T-helper 22 cell (primary cell): ENCODE data around the gene CD320.
"Not testable (repeated sequence)": the region's sequence is repeated elsewhere in the genome, so short reads cannot be mapped to it uniquely, and the experiment has no call there.

Experiments
- DNase-seq: peaks from one replicate; pipeline ENCODE4 v3.0.0-alpha.2; 2020; ENCODE audit warnings: low read depth

The CD320 gene

DNA sequence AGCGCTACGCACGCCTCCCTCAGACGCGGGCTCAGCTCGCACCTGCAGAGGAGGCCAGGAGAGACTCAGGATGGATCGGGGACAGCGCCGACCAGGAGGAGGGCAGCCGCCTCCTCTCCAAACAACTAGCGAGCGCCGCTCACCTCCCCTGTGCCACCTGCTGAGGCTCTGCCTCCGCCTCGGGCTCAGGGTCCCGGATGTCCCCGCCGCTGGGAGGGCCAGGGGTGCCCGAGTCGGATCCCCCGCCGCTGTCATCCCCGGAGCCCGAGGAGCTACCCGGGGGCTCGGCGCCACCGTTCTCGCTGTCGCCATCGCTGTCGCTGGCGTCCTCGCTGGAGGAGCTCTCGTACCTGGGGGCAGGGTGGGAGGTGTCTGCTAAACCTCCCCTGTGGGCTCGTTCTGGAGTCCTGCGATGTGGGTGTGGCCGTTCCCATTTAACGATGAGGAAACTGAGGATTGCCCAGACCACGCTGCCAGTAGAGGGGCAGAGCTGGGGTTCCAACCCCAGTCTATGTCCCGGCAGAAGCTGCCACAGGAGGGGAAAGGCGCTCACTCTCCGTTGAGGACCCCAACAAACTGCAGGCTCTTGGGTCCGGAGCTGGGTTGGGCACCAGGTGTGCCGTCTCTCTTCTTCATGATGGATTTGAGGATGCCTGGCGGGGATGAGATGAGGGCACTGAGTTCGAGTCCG is 25.8 kb upstream of the CD320 start:
- no peak for DNase-seq

- DNase-seq = no peak
Observed at GRCh38 chr19:8332976-8333766, 25.0 kb upstream of the CD320 start.

- DNase-seq = no peak
Observed at GRCh38 chr19:8331263-8331845, 23.2 kb upstream of the CD320 start.

DNA sequence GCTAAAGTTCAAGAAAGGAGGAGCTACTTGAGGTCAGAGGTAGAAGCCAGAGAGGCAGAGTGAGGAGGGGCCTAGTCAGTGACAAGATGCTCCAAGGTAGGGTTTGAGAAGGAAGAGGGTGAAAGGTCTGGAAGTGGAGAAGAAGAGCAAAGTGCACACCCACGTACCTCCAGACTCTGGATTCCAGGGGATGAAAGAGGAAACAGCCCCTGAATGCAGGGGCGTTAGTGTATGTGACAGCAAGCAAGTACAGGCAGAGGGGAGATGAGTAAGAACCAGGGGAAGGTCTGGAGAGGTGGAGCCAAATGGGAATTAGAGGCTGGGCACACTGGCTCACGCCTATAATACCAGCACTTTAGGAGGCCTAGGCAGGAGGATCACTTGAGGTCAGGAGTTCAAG is 21.8 kb upstream of the CD320 start:
- DNase-seq = no peak

DNA sequence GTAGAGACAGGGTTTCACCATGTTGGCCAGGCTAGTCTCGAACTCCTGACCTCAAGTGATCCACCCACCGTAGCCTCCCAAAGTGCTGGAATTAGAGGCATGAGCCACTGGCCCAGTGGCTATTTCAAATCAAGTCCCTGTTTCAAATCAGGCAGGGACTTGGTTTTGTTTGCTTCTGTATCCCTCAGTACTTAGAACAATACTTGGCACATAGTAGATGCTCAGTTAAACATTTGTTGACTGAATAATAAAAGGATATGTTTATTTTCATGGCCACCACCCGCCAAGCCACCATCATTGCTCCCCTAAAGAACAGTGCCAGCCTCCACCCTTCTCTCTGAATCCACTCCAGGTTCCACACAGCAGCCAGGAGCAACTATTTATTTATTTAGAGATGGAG is 17.3 kb upstream of the CD320 start:
- no peak for DNase-seq

- no peak for DNase-seq
Observed at GRCh38 chr19:8324186-8325050, 16.3 kb upstream of the CD320 start.

DNA sequence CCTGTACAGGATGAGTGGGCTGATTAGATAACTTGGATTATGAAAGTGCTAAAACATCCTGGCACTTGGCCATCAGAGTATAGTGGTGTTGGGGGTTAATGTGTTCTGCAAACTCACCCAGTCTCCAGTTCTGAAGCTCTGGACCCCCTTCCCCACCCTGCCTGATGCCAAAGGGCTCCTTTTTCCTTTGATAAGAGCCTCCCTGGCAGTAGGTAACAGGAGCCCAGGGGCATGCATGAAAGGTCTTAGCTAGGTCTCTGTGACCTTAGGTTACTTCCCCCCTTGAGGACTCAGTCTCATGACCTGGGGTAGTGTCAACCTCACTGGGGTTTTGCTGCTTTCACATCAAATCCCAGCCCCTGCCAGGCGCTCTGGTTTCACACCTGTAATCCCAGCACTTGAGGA is 15.6 kb upstream of the CD320 start:
- DNase-seq = no peak

DNA sequence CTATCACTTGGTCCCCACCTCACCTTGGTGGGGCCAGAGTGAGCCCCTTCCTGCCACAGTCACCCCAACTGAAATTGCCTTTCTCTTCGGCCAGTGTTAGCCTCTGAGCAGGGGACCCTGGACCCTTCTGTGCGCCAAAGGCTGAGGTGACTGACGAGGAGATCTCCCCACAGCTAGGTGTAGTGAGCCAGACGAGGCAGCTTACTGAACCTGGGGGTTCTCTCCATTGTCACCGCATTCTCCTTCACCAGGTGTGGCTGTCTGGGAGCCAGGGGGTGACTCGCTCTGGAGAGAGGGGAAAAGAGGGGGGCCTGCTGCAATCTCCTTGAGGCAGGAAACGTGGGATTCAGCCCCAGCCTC is 14.5 kb upstream of the CD320 start:
- no peak for DNase-seq

GRCh38 chr19:8321986-8322637 is 14.0 kb upstream of the CD320 start:
- DNase-seq = no peak

GRCh38 chr19:8321067-8321985 is 13.2 kb upstream of the CD320 start, which contains the start of the genes NDUFA7 and RPS28:
TSS of gene NDUFA7 (minus strand) at chr19:8321375. CDS start at chr19:8321358, 17 bp downstream.
TSS of gene RPS28 (plus strand) at chr19:8321496. CDS start at chr19:8321531, 35 bp downstream.
- peak; percentile 94 for DNase-seq

- no peak for DNase-seq
Observed at GRCh38 chr19:8320564-8321066, 12.5 kb upstream of the CD320 start.

DNA sequence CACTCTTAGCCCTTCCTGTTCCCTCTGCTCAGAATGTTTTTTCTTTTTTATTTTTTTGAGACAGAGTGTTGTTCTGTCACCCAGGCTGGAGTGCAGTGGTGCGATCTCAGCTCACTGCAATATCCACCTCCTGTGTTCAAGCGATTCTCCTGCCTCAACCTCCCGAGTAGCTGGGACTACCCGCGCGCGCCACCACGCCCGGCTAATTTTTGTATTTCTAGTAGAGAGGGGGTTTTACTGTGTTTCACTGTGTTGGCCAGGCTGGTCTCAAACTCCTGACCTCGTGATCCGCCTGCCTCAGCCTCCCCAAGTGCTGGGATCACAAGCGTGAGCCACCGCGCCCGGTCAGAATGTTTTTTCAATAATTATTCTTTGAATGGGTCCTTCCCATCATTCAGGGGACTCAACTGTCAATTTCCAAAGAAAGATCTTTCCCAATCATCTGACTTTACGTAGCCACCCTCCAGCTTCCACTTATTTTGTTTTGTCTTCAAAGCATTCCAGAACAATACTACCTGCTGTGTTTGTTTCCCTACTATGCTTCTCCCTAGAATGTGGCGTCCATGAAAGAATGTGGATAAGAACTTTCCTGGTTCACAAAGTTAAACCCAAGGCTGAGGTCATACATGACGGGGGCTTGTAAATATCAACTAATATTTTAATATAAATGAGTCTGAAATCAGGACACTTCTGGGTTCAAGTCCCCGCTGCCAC is 11.8 kb upstream of the CD320 start:
- DNase-seq = no peak

- not testable (repeated sequence) for DNase-seq
Observed at GRCh38 chr19:8318835-8319234, 10.7 kb upstream of the CD320 start.

- no peak for DNase-seq
Observed at GRCh38 chr19:8316351-8317125, 8.4 kb upstream of the CD320 start.

DNA sequence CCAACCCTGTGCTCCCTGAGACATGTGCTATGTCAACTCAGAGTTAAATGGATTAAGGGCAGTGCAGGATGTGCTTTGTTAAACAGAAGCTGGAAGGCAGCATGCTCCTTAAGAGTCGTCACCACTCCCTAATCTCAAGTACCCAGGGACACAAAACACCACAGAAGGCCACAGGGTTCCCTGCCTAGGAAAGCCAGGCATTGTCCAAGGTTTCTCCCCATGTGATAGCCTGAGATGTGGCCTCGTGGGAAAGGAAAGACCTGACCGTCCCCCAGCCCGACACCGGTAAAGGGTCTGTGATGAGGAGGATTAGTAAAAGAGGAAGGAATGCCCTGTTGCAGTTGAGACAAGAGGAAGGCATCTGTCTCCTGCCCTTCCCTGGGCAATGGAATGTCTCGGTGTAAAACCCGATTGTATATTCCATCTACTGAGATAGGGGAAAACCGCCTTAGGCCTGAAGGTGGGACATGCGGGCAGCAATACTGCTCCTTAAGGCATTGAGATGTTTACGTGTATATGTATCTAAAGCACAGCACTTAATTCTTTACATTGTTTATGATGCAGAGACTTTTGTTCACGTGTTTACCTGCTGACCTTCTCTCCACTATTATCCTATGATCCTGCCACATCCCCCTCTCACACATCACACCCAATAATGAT is 7.0 kb upstream of the CD320 start:
- DNase-seq = not testable (repeated sequence)

DNA sequence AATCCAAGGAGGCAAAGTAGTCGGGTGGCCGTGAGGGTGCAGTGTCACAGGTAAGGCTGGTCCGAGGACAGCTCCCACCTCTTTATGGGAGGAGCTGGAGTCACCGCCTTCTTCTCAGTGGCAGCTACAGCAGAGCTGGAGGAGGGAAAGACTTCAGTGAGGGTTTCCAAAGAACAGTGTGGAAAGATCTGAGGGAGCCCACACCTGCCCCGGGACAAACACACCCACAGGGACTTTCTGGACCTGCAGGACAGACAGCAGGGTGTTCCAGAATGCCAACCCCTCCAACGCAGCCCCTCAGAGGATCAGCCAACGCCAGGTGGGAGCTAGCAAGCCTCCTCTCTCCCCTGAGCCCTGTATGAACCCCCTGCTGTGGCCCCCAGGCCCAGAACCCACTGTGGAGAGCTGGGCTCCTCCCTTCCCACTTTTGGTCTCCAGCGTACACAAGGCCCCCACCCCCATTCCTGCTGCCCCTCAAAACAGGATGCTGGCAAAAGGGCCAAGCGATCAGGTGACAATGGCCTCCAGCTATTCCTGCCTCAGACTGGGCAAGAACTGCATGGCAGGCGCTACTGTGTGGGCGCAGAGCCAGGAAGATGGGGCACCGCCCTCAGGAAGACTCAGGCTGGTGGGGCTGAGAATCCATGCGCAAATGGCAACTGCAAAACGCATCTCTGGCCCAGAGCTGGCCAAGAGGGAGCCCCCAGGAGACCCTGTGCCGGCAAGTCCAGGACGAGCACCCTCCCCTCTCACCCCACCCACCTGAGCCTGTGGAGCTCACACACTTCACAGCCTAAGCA is 3.5 kb upstream of the CD320 start:
- DNase-seq = no peak

DNA sequence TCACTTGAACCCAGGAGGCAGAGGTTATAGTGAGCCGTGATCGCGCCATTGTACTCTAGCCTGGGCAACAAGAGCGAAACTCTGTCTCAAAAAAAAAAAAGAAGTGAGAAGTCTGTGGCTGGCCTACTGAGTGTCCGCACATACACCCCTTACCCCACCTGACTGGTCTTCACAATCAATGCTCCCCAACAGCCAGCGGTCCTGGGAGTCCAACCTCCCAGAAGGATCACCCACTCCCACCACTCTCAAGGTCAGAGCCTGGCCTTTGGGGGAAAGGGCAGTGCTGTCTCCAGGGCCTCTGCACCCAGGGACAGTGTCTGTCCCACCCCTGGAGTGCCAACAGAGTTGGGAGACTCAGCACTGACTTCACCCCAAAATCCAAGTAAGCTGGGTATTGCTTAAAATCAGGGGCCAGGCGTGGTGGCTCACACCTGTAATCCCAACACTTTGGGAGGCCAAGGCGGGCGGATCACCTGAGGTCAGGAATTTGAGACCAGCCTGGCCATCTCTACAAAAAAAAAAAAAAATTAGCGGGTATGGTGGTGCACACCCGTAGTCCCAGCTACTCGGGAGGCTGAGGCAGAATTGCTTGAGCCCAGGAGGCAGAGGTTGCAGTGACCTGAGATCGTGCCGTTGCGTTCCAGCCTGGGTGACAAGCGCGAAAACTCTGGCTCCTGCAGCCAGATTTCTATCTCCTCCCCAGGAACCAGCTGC is 2.3 kb upstream of the CD320 start:
- DNase-seq = no peak
